OCI-LY7 (cell line): Measurements from ENCODE around the gene TMEM150C.

Experiments
- EZH2phosphoT487 ChIP-seq: fragments of 200-600 bp; sonication (generic); IDR thresholded peaks from 2 replicates; pipeline ENCODE4 v1.6.1; 2018; ENCODE audit warnings: low read depth, borderline replicate concordance, mild to moderate bottlenecking, mixed run types, antibody characterized with exemption, low read length, moderate library complexity, mixed read lengths
- TF ChIP-seq, protein P1 (sequence below): fragments of 200-600 bp; sonication (generic); conservative IDR thresholded peaks from 2 replicates; pipeline ENCODE4 v1.5.1; 2014; ENCODE audit warnings: mild to moderate bottlenecking, antibody characterized with exemption, low read length, moderate library complexity, mixed read lengths

DNA sequence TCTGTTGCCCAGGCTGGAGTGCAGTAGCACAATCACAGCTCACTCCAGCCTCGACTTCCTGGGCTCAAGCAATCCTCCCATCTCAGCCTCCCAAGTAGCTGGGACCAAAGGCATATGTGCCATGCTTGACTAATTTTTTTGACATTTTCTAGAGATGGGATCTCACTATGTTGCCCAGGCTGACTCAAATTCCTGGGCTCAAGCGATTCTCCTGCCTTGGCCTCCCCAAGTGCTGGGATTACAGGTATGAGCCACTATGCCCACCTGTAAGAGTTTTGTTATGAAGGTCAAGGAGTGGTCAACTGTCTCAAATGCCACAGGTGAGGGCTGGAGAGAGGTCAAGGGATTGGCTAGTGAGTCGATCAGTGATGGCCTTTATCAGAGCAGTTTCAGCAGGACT is 32.5 kb downstream of the TMEM150C start:
- TF ChIP-seq, protein P1, sequence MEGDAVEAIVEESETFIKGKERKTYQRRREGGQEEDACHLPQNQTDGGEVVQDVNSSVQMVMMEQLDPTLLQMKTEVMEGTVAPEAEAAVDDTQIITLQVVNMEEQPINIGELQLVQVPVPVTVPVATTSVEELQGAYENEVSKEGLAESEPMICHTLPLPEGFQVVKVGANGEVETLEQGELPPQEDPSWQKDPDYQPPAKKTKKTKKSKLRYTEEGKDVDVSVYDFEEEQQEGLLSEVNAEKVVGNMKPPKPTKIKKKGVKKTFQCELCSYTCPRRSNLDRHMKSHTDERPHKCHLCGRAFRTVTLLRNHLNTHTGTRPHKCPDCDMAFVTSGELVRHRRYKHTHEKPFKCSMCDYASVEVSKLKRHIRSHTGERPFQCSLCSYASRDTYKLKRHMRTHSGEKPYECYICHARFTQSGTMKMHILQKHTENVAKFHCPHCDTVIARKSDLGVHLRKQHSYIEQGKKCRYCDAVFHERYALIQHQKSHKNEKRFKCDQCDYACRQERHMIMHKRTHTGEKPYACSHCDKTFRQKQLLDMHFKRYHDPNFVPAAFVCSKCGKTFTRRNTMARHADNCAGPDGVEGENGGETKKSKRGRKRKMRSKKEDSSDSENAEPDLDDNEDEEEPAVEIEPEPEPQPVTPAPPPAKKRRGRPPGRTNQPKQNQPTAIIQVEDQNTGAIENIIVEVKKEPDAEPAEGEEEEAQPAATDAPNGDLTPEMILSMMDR, result no peak
- no peak for TF ChIP-seq EZH2phosphoT487
